ENCODE measurements around the gene DUSP5.

DNA sequence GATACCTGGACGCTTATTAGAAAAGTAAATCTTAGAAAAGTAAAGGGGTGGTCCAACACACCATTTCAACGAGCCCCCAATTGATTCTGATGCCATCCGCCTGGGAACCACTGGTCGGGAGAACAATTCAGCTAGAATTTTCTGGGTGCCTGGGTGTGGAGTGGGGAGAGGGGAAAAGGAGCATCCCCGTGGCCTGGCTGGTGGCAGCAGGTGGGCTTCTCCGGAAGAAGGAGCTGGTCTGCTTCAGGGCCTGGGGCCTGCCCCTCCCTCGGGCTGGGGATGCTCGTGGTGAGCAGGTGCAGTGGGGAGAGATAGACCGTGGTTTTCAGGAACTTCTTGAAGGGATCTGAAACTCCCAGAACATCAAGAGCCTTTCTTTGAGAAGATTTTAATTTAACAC, 39.9 kb upstream of the DUSP5 start:
- no peak for TF ChIP-seq POLR2A (IDR thresholded peaks at IDR 0.05)
- TF ChIP-seq, protein P1, sequence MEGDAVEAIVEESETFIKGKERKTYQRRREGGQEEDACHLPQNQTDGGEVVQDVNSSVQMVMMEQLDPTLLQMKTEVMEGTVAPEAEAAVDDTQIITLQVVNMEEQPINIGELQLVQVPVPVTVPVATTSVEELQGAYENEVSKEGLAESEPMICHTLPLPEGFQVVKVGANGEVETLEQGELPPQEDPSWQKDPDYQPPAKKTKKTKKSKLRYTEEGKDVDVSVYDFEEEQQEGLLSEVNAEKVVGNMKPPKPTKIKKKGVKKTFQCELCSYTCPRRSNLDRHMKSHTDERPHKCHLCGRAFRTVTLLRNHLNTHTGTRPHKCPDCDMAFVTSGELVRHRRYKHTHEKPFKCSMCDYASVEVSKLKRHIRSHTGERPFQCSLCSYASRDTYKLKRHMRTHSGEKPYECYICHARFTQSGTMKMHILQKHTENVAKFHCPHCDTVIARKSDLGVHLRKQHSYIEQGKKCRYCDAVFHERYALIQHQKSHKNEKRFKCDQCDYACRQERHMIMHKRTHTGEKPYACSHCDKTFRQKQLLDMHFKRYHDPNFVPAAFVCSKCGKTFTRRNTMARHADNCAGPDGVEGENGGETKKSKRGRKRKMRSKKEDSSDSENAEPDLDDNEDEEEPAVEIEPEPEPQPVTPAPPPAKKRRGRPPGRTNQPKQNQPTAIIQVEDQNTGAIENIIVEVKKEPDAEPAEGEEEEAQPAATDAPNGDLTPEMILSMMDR (IDR thresholded peaks at IDR 0.05), result no peak

All from uterus (tissue), 2 donors.